SK-N-MC (cell line): Measurements from ENCODE around the gene MCTP2.

Experiments used
- EZH2 ChIP-seq: fragments of 200-600 bp; sonication (generic); IDR thresholded peaks from one replicate; pipeline ENCODE4 v1.6.1; 2017; ENCODE audit warnings: antibody characterized with exemption
- FOXP2 ChIP-seq: optimal IDR thresholded peaks from 2 replicates; pipeline ENCODE3; 2011; ENCODE audit warnings: mild to moderate bottlenecking, moderate library complexity; ENCODE audit not compliant: insufficient read depth; ENCODE audit errors: extremely low read length, control extremely low read depth
- POLR2AphosphoS5 ChIP-seq: IDR thresholded peaks from 2 replicates; pipeline ENCODE4 v1.6.1; 2012; ENCODE audit warnings: mild to moderate bottlenecking, low read depth, low read length, borderline replicate concordance

- TF ChIP-seq POLR2AphosphoS5 (no peak), EZH2 (no peak), FOXP2 (no peak)
These were observed 185.5 kb downstream of the MCTP2 start for GRCh38 chr15:94416820-94417219.
